GM23338 (cell line): ENCODE results near the gene SDHA. TPM values are rescaled to one million over a fixed set of nuclear protein-coding genes. Genes with fewer than 3 reads are reported as not detected.
A peak's percentile ranks its signal among the peaks of the same experiment; 100 is the strongest.

Experiments used
- ATAC-seq: fragments of 200-7000 bp; cut with Tn5 transposase; 3 replicates; pipeline ENCODE4 v1.9.1; 2020
- DNase-seq: peaks from one replicate; pipeline ENCODE4 v3.0.0-alpha.2; 2015; ENCODE audit warnings: low spot score
- H2AFZ ChIP-seq: fragments of 200-600 bp; sonication (generic); 2 replicates; pipeline ENCODE4 v1.8.0; 2016; ENCODE audit warnings: antibody characterized with exemption, mild to moderate bottlenecking, moderate library complexity
- H3F3A ChIP-seq: fragments of 200-600 bp; sonication (generic); replicated peaks from 2 replicates; pipeline ENCODE4 v1.8.0; 2017; ENCODE audit warnings: antibody characterized with exemption, mixed run types, low read depth
- H3K27ac ChIP-seq: fragments of 200-600 bp; sonication (generic); 2 replicates; pipeline ENCODE4 v1.6.1; 2016; ENCODE audit warnings: low read depth
- H3K27me3 ChIP-seq: fragments of 200-600 bp; sonication (generic); 2 replicates; pipeline ENCODE4 v1.8.0; 2016; ENCODE audit warnings: mild to moderate bottlenecking, mixed run types, moderate library complexity; ENCODE audit not compliant: insufficient read depth
- H3K36me3 ChIP-seq: fragments of 200-600 bp; sonication (generic); 2 replicates; pipeline ENCODE4 v1.8.0; 2016; ENCODE audit warnings: mild to moderate bottlenecking; ENCODE audit not compliant: insufficient read depth
- H3K4me1 ChIP-seq: fragments of 200-600 bp; sonication (generic); 2 replicates; pipeline ENCODE4 v1.8.0; 2016; ENCODE audit warnings: mild to moderate bottlenecking, moderate library complexity; ENCODE audit not compliant: insufficient read depth
- H3K4me2 ChIP-seq: fragments of 200-600 bp; sonication (generic); 2 replicates; pipeline ENCODE4 v1.7.1; 2017; ENCODE audit warnings: mixed run types
- H3K4me3 ChIP-seq: fragments of 200-600 bp; sonication (generic); 2 replicates; pipeline ENCODE4 v1.6.1; 2016; ENCODE audit warnings: mixed run types
- H3K79me2 ChIP-seq: fragments of 200-600 bp; sonication (generic); replicated peaks from 2 replicates; pipeline ENCODE4 v1.8.0; 2017; ENCODE audit warnings: mild to moderate bottlenecking; ENCODE audit not compliant: insufficient read depth
- H3K9me2 ChIP-seq: fragments of 200-600 bp; sonication (generic); 2 replicates; pipeline ENCODE4 v1.8.0; 2017; ENCODE audit not compliant: insufficient read depth
- H4K20me1 ChIP-seq: fragments of 200-600 bp; sonication (generic); replicated peaks from 2 replicates; pipeline ENCODE4 v1.8.0; 2017; ENCODE audit warnings: mild to moderate bottlenecking; ENCODE audit not compliant: insufficient read depth
- H3K27ac Mint-ChIP-seq: 2 replicates; pipeline ENCODE4 v1.8.0; 2020; ENCODE audit warnings: inconsistent platforms, mild to moderate bottlenecking, moderate library complexity, mixed read lengths
- H3K27me3 Mint-ChIP-seq: 3 replicates; pipeline ENCODE4 v1.8.0; 2022; ENCODE audit warnings: low read depth, mild to moderate bottlenecking, moderate library complexity, mixed read lengths, inconsistent platforms; ENCODE audit not compliant: insufficient read depth, poor library complexity
- H3K36me3 Mint-ChIP-seq: 3 replicates; pipeline ENCODE4 v1.8.0; 2021; ENCODE audit warnings: low read depth, mild to moderate bottlenecking, inconsistent platforms, moderate library complexity, mixed read lengths
- H3K4me1 Mint-ChIP-seq: 3 replicates; pipeline ENCODE4 v1.8.0; 2020; ENCODE audit warnings: mild to moderate bottlenecking, inconsistent platforms, mixed read lengths
- H3K4me3 Mint-ChIP-seq: 3 replicates; pipeline ENCODE4 v1.8.0; 2021; ENCODE audit warnings: moderate library complexity, mild to moderate bottlenecking, inconsistent platforms, mixed read lengths
- H3K9me3 Mint-ChIP-seq: 3 replicates; pipeline ENCODE4 v1.8.0; 2020; ENCODE audit warnings: moderate library complexity, mild to moderate bottlenecking, inconsistent platforms, mixed read lengths
- CREB1 ChIP-seq: fragments of 250-450 bp; sonication (Bioruptor Pico); IDR thresholded peaks from 2 replicates; pipeline ENCODE4 v1.5.0; 2020; ENCODE audit warnings: low read depth, mild to moderate bottlenecking, moderate library complexity
- EZH2 ChIP-seq: fragments of 200-600 bp; sonication (generic); IDR thresholded peaks from one replicate; pipeline ENCODE4 v1.8.0; 2017; ENCODE audit warnings: antibody characterized with exemption, mild to moderate bottlenecking, low read depth; ENCODE audit not compliant: unreplicated experiment
- EZH2phosphoT487 ChIP-seq: fragments of 200-600 bp; sonication (generic); IDR thresholded peaks from one replicate; pipeline ENCODE4 v1.8.1; 2018; ENCODE audit warnings: antibody characterized with exemption; ENCODE audit not compliant: unreplicated experiment
- JUNB ChIP-seq: IDR thresholded peaks from one replicate; pipeline ENCODE4 v1.6.1; 2016; ENCODE audit warnings: antibody characterized with exemption; ENCODE audit not compliant: unreplicated experiment
- NANOG ChIP-seq: IDR thresholded peaks from 2 replicates; pipeline ENCODE4 v1.6.1; 2016; ENCODE audit warnings: antibody characterized with exemption, borderline replicate concordance
- POLR2AphosphoS5 ChIP-seq: IDR thresholded peaks from 2 replicates; pipeline ENCODE4 v1.6.1; 2016; ENCODE audit warnings: antibody characterized with exemption, low read depth
- REST ChIP-seq: IDR thresholded peaks from one replicate; pipeline ENCODE4 v1.6.1; 2018; ENCODE audit warnings: antibody characterized with exemption; ENCODE audit not compliant: unreplicated experiment
- STAT1 ChIP-seq: IDR thresholded peaks from one replicate; pipeline ENCODE4 v1.6.1; 2016; ENCODE audit warnings: antibody characterized with exemption; ENCODE audit not compliant: unreplicated experiment
- ZNF114 ChIP-seq: fragments of 250-450 bp; sonication (Bioruptor Pico); IDR thresholded peaks from 2 replicates; pipeline ENCODE4 v1.5.0; 2020; ENCODE audit warnings: mild to moderate bottlenecking, moderate library complexity
- ZNF331 ChIP-seq: fragments of 250-450 bp; sonication (Bioruptor Pico); IDR thresholded peaks from 2 replicates; pipeline ENCODE4 v1.5.0; 2020; ENCODE audit warnings: low read depth, mild to moderate bottlenecking, moderate library complexity
- polyA plus RNA-seq: library from polyadenylated mRNA; unstranded; fragments of >200 nt; fragmentation: Nextera tagmentation; extraction: Ambion mirVana; gene quantifications from 2 replicates; pipeline ENCODE4 v1.2.1, GENCODE V29; 2016
- total RNA-seq: library from RNA; depleted of rRNA; stranded (reverse); fragments of >200 nt; shearing (Covaris generic); gene quantifications from 2 replicates; pipeline ENCODE4 v1.2.3, GENCODE V29; 2014
- TF ChIP-seq, protein P1 (sequence below), 2 experiments: fragments of 200-600 bp in 1 of 2; sonication (generic) in 1 of 2; conservative IDR thresholded peaks; 2 replicates each; pipeline versions ENCODE4 v1.5.1 to v1.6.1; 2016 to 2017; ENCODE audit warnings: antibody characterized with exemption in 2 of 2, low read depth in 2 of 2, mild to moderate bottlenecking in 2 of 2, moderate library complexity in 1 of 2
- TF ChIP-seq, protein P2 (sequence below): IDR thresholded peaks from 2 replicates; pipeline ENCODE4 v1.6.1; 2016; ENCODE audit warnings: antibody characterized with exemption

SDHA gene
- total and polyA plus RNA-seq, 2 experiments from 2014 or later = 62.2 to 70.6 TPM

DNA sequence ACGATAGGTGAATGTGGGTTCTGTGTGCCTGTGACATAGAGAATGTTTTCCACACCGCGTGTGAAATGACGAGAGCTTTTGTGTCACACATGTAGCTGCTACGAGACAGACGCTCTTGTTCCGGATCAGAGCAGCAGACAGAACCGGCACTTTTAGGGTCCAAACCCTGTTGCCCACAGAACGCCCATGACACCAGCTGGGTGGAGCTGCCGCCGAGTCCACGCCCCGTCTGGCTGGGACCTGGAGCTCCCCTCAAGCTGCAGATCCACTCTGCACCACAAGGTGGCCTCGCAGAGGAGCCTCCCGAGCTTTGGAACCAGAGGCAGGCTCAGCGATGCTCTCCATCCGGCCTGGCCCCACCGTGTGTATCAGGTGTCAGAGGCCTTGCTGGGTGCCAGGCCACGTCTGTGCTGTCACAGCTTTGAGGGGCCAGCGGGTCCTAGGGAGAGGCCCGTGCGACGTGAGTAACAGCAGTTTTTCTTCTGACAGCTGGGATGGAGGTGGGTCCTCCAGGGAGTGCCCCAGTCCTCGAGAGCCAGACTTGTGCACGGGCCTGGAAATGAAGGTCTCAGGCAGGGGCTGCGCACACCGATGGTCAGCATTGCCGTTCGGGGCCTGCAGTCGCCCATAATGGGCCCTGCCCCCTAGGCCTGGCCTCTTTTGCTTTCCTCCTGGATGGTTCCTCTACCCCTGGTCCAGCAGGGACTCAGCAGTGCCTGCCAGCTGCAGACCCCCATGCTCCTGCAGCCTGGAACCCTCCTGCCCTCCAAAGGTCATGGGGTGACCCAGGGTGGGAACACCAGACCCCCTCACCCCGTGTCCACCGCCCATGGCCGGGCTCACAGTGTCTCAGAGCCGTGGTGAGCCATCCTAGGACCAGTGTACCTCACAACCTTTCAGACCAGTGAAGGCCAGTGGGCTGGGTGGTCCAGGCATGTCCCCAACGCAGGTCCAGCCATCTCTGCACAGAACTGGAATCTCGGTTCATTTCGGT, 29.3 kb upstream of the SDHA start:
- Mint-ChIP-seq H3K36me3 (no peaks in the 10 kb centered on the region; the same call in 2 of the 3 replicates), H3K27ac (no peak overlapping the region), H3K9me3 (no peaks in the 10 kb centered on the region; the same call in 2 of the 3 replicates), H3K4me1 (peaks cover 16% of the 10 kb centered on the region), H3K27me3 (peaks cover 16% of the 10 kb centered on the region), H3K4me3 (peak overlapping the region; percentile 16; the same call in 1 of the 3 replicates)
- H2AFZ ChIP-seq = no peak overlapping the region
- TF ChIP-seq, protein P1, sequence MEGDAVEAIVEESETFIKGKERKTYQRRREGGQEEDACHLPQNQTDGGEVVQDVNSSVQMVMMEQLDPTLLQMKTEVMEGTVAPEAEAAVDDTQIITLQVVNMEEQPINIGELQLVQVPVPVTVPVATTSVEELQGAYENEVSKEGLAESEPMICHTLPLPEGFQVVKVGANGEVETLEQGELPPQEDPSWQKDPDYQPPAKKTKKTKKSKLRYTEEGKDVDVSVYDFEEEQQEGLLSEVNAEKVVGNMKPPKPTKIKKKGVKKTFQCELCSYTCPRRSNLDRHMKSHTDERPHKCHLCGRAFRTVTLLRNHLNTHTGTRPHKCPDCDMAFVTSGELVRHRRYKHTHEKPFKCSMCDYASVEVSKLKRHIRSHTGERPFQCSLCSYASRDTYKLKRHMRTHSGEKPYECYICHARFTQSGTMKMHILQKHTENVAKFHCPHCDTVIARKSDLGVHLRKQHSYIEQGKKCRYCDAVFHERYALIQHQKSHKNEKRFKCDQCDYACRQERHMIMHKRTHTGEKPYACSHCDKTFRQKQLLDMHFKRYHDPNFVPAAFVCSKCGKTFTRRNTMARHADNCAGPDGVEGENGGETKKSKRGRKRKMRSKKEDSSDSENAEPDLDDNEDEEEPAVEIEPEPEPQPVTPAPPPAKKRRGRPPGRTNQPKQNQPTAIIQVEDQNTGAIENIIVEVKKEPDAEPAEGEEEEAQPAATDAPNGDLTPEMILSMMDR (conservative IDR thresholded peaks at IDR 0.05; ENCODE audit: low read depth in 2 of 2) = peak; percentile 73 to 92
- TF ChIP-seq POLR2AphosphoS5 (0 out of 2 replicates have a peak, but pooled peaks have one; percentile 15), EZH2phosphoT487 (no peak)
- no peak overlapping the region for H3K4me3 ChIP-seq
- DNase-seq (peak; percentile 96), ATAC-seq (peak; percentile 86)
- H3K4me2 ChIP-seq = no peak overlapping the region
- no peaks in the 10 kb centered on the region; the same call in 1 of the 2 replicates for H3K4me1 ChIP-seq
- H3K27me3 ChIP-seq = no peaks in the 10 kb centered on the region
- H3K79me2 ChIP-seq = no peaks in the 10 kb centered on the region
- no peak overlapping the region for H3K27ac ChIP-seq
- H3K36me3 ChIP-seq = no peaks in the 10 kb centered on the region
- no peaks in the 10 kb centered on the region; the same call in 1 of the 2 replicates for H4K20me1 ChIP-seq
- no peaks in the 10 kb centered on the region for H3K9me2 ChIP-seq
- 0 out of 2 replicates have a peak, but pooled peaks cover 2% of the 10 kb centered on the region for H3F3A ChIP-seq

GRCh38 chr5:189486-189885, 28.6 kb upstream of the SDHA start:
- Histone ChIP-seq H3K4me3 (no peak overlapping the region), H3K27ac (no peak overlapping the region), H3K79me2 (no peaks in the 10 kb centered on the region), H3K4me1 (no peaks in the 10 kb centered on the region; the same call in 1 of the 2 replicates), H4K20me1 (no peaks in the 10 kb centered on the region; the same call in 1 of the 2 replicates), H3K4me2 (no peak overlapping the region), H2AFZ (no peak overlapping the region), H3K36me3 (no peaks in the 10 kb centered on the region), H3K9me2 (no peaks in the 10 kb centered on the region), H3F3A (0 out of 2 replicates have a peak, but pooled peaks cover 2% of the 10 kb centered on the region), H3K27me3 (no peaks in the 10 kb centered on the region)
- Mint-ChIP-seq H3K36me3 (no peaks in the 10 kb centered on the region; the same call in 2 of the 3 replicates), H3K4me1 (peaks cover 16% of the 10 kb centered on the region), H3K27me3 (peaks cover 16% of the 10 kb centered on the region), H3K4me3 (no peak overlapping the region), H3K9me3 (no peaks in the 10 kb centered on the region; the same call in 2 of the 3 replicates), H3K27ac (no peak overlapping the region)
- DNase-seq (no peak), ATAC-seq (no peak)
- TF ChIP-seq REST = no peak
- TF ChIP-seq, protein P1 (conservative IDR thresholded peaks at IDR 0.05; ENCODE audit: low read depth in 2 of 2) = no peak
- TF ChIP-seq STAT1 = no peak
- no peak for TF ChIP-seq EZH2
- no peak for TF ChIP-seq EZH2phosphoT487
- no peak for TF ChIP-seq ZNF114 (CRISPR knock-in tag)
- TF ChIP-seq, protein P2, sequence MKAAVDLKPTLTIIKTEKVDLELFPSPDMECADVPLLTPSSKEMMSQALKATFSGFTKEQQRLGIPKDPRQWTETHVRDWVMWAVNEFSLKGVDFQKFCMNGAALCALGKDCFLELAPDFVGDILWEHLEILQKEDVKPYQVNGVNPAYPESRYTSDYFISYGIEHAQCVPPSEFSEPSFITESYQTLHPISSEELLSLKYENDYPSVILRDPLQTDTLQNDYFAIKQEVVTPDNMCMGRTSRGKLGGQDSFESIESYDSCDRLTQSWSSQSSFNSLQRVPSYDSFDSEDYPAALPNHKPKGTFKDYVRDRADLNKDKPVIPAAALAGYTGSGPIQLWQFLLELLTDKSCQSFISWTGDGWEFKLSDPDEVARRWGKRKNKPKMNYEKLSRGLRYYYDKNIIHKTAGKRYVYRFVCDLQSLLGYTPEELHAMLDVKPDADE = no peak
- TF ChIP-seq CREB1 (CRISPR knock-in tag) = no peak
- TF ChIP-seq ZNF331 (CRISPR knock-in tag) = no peak
- no peak for TF ChIP-seq JUNB
- no peak for TF ChIP-seq NANOG
